HG03354 (cell line): ENCODE data around the gene GALK2.
"Not testable (repeated sequence)": the region's sequence is repeated elsewhere in the genome, so short reads cannot be mapped to it uniquely, and the experiment has no call there.

Source experiments
- ATAC-seq: cut with Tn5 transposase; IDR thresholded peaks from one replicate; pipeline ENCODE4 v1.9.1; 2021; ENCODE audit warnings: mild to moderate bottlenecking; ENCODE audit not compliant: unreplicated experiment, poor library complexity, severe bottlenecking

The GALK2 gene

DNA sequence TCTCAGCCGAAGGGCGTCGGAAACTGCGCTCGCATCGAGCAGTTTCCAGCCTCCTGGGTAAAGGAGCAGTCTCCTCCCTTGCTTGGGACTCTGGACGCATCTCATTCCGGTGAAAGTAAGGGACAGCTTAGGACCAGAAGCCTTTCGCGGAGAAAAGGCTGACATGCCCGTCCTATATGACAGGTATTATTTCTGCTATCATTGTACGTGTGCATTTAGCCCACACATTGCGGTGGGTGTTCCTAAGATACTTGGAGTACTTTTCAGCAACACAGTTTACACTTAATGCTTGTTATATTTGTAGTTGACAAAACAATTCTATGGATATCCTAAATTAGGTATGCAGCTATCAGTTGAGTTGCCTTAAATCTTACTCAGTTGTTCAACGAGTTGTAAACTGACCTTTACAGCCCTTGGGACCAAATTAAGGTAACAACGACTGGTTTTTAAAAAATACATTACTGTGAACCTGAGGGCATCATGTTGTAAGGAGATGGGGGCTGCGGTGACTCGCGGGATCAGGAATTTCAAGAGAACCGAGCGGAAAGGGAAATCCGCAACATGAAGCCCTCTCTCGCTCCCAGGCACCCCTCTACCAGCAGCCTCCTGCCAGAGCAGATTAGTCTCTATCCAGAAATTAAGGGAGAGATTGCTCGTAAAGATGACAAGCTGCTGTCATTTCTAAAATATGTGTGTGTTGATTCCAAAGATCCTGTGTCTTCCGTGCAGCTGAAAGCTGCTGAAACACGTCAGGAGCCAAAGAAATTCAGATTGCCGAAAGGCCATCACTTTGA lies 14.0 kb upstream of the GALK2 start:
- ATAC-seq: no peak

- ATAC-seq: no peak
These were observed 6.4 kb upstream of the GALK2 start for GRCh38 chr15:49163678-49164077.

GRCh38 chr15:49164865-49165264 lies 5.2 kb upstream of the GALK2 start:
- ATAC-seq: no peak

DNA sequence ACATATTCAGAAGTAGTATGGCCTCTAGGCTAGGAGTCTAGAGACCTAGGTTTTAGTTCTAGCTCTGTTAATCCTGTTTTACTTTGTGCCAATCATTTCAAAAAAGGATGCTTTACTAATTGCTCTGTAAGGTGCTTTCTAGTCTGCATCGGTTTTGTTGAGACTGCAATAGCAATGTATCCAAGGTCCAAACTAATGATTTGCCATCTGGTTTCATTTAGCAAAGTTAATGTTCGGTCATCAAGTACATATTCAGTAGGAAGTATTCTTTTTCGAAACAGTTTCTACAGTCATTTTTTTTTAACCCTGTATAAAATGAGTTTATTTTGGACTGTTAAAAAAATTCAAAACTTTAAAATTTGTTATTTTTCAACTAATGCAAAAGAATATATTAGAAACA lies 2.0 kb upstream of the GALK2 start:
- no peak for ATAC-seq

GRCh38 chr15:49171790-49172189 lies 1.7 kb downstream of the GALK2 start:
- ATAC-seq: no peak

GRCh38 chr15:49174902-49175301 lies 4.9 kb downstream of the GALK2 start:
- no peak for ATAC-seq

DNA sequence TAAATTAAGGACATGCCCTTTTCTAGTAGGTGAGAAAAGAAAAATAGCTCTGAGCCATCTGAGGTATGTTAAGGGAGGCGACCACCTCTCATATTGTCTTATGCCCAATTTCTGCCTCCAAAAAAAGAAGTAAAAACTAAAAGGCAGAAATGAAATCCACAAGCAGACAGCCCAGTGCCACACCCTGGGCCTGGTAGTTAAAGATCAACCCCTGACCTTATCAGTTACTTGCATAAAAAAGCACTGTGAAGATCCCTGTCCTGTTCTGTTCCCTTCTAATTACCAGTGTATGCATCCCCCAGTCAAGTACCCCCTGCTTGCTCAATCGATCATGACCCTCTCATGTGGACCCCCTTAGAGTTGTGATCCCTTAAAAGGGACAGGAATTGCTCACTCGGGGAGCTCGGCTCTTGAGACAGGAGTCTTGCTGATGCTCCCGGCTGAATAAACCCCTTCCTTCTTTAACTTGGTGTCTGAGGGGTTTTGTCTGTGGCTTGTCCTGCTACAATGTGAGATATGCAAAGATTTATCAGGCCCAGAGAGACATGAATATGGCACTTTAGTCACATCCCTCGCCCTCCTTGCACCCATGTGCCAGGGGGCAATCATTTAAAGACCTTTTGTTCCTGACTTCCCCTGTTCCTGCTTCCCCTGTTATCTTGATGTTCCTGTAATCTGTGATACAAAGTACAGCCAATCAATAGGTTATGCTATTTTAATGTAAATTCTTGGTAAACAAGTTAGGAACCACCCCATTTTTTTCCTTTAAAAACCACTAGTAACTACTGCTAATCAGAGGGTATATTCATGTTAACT lies 5.7 kb downstream of the GALK2 start:
- ATAC-seq: not testable (repeated sequence)

GRCh38 chr15:49178497-49178896 lies 8.4 kb downstream of the GALK2 start:
- no peak for ATAC-seq

- ATAC-seq: no peak
These were observed 9.6 kb downstream of the GALK2 start for GRCh38 chr15:49179433-49180190.

DNA sequence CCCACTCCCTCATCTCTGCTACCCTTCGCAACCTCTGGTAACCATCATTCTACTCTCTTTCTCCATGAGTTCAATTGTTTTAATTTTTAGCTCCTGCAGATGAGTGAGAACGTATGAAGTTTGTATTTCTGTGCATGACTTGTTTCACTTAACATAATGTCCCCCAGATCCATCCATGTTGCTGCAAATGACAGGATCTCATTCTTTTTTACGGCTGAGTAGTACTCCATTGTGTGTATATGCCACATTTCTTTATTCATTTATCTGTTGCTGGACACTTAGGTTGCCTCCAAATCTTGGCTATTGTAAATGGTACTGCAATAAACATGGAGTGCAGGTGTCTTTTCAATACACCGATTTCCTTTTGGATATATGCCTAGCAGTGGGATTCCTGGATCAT lies 12.1 kb downstream of the GALK2 start:
- no peak for ATAC-seq

DNA sequence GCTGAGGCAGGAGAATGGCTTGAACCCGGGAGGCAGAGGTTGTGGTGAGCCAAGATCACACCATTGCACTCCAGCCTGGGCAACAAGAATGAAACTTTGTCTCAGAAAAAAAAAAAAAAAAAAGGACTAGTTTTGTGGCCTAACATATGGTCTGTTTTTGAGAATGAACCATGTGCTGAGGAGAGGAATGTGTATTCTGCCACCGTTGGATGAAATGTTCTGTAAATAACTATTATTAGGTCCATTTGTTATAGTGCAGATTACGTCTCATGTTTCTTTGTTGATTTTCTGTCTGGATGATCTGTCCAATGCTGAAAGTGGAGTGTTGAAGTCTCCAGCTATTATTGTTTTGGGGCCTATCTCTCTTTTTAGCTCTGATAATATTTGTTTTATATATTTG lies 13.7 kb downstream of the GALK2 start:
- not testable (repeated sequence) for ATAC-seq

DNA sequence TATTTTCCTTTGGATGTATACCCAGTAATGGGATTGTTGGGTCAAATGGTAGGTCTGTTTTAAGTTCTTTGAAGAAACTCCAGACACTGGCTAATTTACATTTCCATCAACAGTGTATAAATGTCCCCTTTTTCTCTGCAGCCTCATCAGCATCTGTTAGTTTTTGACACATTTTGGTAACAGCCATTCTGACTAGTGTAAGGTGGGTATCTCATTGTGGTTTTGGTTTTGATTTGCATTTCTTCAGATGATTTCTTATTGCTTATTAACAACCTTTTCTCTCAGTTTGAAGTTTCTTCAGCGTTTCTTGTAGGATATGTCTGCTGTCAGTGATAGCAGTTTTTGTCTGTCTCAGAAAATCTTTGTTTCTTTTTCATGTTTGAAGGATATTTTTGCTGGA lies 15.4 kb downstream of the GALK2 start:
- ATAC-seq: peak; percentile 93

DNA sequence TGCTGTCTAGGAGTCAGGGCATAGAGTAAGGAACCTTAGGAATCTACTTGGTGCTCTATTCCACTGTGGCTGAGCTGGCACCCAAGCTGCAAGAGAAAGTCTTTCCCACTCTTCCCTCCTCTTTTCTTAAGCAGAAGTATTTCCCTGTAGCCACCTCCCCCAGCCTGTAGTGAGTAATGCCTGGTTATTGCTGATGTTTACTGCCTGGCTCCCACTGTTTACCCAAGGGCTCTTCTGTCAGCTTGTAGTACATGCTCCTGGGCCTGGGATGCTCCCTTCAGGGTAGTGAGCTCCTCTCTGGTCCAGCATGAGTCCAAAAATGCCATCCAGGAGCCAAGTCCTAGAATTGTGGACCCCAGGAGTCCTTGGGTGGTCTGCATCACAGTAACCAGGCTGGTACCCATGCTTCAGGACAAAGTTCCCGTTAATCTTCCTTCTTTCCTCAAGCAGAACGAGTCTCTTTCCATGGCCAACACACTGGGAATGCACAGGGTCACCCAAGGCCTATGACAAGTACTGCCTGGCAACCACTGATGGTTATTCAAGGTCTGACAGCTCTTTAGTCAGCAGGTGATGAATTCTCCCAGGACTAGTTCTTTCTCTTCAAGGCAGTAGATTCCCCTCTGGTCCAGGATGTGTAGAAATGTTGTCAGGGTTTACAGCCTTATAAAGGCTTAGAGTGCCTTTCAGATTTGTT lies 17.6 kb downstream of the GALK2 start:
- ATAC-seq: no peak

DNA sequence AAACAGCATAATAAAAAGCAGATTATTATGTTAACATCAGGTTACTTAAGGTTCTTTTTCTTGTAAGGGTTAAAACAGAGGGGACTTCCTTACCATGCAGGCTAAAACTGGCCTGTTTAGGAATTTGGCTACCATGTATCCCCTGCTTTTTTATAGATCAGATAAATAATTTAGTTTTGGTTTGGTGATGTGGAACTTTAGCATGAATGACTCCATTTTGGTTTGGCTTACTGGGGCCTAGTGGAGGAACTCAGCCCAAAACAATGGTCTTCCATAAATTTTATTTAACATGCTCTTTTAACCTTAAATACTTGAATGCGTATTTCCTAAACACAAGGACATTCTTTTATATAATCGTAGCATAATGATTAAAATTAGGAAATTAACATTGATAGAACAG lies 18.9 kb downstream of the GALK2 start:
- ATAC-seq: no peak

DNA sequence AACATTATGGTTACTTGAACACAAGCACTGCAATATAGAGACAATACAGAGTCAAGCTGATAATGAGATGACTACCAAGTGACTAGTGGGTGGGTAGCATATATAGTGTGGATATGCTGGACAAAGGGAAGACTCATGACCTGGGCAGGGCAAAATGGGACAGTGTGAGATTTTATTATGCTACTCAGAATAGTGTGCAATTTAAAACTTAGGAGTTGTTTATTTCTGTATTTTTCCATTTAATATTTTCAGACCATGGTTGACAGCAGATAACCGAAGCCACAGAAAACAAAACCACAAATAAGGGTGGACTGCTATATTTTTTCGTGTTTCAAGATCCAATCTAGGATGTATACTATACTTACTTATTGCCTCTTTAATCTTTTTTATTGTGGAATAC lies 19.6 kb downstream of the GALK2 start:
- ATAC-seq: no peak

DNA sequence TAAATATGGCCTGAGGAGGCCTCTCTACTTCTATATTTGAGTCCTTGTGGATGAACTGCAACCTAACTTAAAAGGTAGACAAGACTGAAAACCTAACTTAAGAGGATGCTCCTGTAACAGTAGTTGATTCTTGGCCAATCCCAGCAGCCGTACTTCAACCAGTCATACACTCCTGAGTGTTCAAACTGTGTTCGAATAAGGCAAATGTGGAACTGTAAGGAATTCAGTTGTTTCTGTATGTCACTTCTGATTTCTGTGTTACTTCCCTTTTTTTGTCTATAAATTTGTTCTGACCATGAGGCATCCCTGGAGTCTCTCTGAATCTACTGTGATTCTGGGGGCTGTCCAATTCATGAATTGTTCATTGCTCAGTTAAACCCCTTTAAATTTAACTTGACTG lies 20.5 kb downstream of the GALK2 start:
- ATAC-seq: no peak

- ATAC-seq: no peak
These were observed 21.8 kb downstream of the GALK2 start for GRCh38 chr15:49191892-49192291.

DNA sequence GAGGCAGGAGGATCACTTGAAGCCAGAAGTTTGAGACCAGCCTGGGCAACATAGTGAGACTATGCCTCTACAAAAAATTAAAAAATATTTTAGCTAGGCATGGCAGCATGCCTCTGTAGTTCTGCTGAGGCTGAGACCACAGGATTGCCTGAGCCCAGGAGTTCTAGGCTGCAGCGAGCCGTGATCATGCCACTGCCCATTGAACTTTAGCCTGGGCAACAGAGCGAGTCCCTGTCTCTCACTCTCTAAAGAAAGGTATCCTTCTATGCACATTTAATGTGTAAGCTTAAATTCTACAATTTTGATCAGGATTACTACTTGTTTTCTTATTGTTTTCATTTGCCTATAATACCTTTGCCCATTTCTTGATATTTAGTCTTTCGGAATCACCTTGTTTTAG lies 26.8 kb downstream of the GALK2 start:
- no peak for ATAC-seq

- ATAC-seq: no peak
These were observed 29.6 kb downstream of the GALK2 start for GRCh38 chr15:49199666-49200065.

DNA sequence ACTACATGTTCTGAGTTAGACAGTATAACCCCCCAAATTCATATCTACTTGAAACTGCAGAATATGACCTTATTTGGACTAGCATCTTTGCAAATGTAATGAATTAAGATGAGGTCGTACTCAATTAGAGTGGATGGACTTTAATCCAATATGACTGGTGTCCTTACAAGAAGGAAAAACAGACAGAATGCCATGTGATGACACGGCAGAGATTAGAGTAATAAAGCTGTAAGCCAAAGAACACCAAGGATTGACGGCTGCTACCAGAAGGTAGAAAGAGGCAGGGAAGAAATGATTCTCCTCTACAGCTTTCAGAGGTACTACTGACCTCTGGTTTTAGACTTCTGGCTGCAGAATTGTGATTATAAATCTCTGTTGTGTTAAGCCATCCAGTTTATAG lies 30.3 kb downstream of the GALK2 start:
- no peak for ATAC-seq
